BJ (cell line): ENCODE data around the gene COL19A1. TPM values are rescaled to one million over a fixed set of nuclear protein-coding genes. Genes with fewer than 3 reads are reported as not detected.

ENCODE experiments used
- CTCF ChIA-PET: fragments of 350-600 bp; formaldehyde crosslinking; extraction: SDS; loops from one replicate; lab custom pipeline; 2021; ENCODE audit warnings: antibody characterized with exemption, inconsistent platforms; lab: Yijun Ruan, JAX
- POLR2A ChIA-PET: fragments of 300-600 bp; sonication (Branson Sonifier 250); formaldehyde crosslinking; extraction: SDS; loops from one replicate; lab custom pipeline; 2021; ENCODE audit warnings: antibody characterized with exemption; lab: Charles Lee
- DNase-seq: peaks from one replicate; pipeline ENCODE4 v3.0.0-alpha.2; 2011; ENCODE audit warnings: low read depth
- H3K27me3 ChIP-seq: 2 replicates; pipeline ENCODE4 v1.6.0; 2011; ENCODE audit warnings: low read length; ENCODE audit not compliant: control insufficient read depth, insufficient read depth
- H3K36me3 ChIP-seq: 2 replicates; pipeline ENCODE4 v1.5.1; 2011; ENCODE audit warnings: low read length; ENCODE audit not compliant: control insufficient read depth, insufficient read depth
- H3K4me3 ChIP-seq: 2 replicates; pipeline ENCODE4 v1.5.1; 2011; ENCODE audit warnings: low read depth, mild to moderate bottlenecking, control low read depth, low read length
- CTCF ChIP-seq: IDR thresholded peaks from 2 replicates; pipeline ENCODE4 v1.5.1; 2011; ENCODE audit warnings: low read depth, mild to moderate bottlenecking, control low read depth, inconsistent platforms, low read length, moderate library complexity; ENCODE audit not compliant: insufficient read depth
- polyA plus RNA-seq: library from polyadenylated mRNA; depleted of rRNA; stranded (reverse); fragments of >200 nt; gene quantifications from 2 replicates; pipeline ENCODE4 v1.2.3, GENCODE V29; 2011

COL19A1 gene
- polyA plus RNA-seq, 1 experiment: 0.11 TPM

DNA sequence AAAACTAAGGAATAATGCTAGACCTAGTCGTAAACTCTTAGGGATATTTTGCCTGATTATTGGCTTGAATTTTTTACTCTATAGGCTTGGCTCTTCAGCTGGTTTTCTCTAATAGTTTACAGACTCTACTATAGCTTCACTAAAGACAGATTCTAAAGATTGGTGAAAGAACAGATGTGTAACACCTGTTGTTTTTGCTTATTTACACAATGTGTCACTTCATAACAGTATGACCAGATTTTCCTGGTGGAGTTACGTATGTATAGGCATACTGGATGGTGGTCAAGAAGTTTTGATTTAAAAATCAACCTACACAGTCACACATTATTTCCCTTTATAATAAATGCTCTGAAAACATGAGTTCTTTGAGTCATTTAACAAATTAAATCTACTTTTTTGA is 4.8 kb downstream of the COL19A1 start:
- TF ChIP-seq CTCF: no peak
- Histone ChIP-seq H3K36me3 (no peaks in the 10 kb centered on the region), H3K4me3 (no peak overlapping the region), H3K27me3 (peaks cover 14% of the 10 kb centered on the region)
- no peak for DNase-seq
- CTCF ChIA-PET: interaction anchor here (0.6 kb wide), 1 partner anchor 9 kb away, joined by 3 read pairs; no protein-coding TSS in a partner anchor
- POLR2A ChIA-PET: no interaction called here

GRCh38 chr6:69873291-69873690 is 6.9 kb downstream of the COL19A1 start:
- POLR2A ChIA-PET: interaction anchor here (0.7 kb wide), 1 partner anchor 76 kb away, joined by 5 read pairs; no protein-coding TSS in a partner anchor

DNA sequence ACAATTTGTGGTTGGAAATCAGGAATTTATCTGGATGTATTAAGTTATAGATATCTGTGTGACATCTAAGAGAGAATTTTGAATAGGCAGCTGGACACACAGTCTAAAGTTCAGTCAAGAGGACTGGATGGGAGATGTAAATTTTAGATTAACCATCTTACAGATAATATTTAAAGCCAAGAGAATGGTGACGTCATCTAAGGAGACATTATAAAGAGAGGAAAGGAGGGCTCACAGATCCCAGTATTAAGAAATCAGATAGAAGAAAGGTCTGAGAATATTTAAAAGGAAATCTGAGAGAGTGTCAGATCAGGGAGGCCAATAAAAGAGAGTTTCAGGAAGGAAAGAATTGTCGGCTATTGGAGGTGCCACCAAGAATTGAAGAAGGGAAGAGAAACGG is 9.4 kb downstream of the COL19A1 start:
- POLR2A ChIA-PET: no interaction called here
- DNase-seq: no peak
- Histone ChIP-seq H3K27me3 (no peaks in the 10 kb centered on the region; the same call in 1 of the 2 replicates), H3K4me3 (no peak overlapping the region), H3K36me3 (no peaks in the 10 kb centered on the region)
- CTCF ChIA-PET: no interaction called here
- no peak for TF ChIP-seq CTCF

More at GRCh38 chr6:69873291-69873690, 6.9 kb downstream of the COL19A1 start:
- TF ChIP-seq CTCF: no peak
- no peak for DNase-seq
- CTCF ChIA-PET: no interaction called here
- Histone ChIP-seq H3K4me3 (no peak overlapping the region), H3K36me3 (no peaks in the 10 kb centered on the region), H3K27me3 (peaks cover 4% of the 10 kb centered on the region; the same call in 1 of the 2 replicates)

DNA sequence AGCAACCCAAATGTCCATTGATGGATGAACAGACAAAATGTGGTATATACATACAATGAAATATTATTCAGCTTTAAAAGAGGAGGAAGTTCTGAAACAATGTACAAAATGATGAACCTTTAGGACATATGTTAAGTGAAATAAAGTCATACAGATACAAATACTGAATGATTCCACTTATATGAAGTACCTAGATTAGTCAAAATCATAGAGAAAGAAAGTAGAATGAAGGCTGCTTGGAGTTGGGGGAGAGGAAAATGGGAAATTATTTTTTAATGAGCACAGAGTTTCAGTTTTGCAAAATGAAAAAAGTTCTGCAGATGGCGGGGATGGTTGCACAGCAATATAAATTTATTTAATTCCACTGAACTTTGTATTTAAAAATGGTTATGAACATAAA is 12.4 kb downstream of the COL19A1 start:
- DNase-seq: no peak
- POLR2A ChIA-PET: no interaction called here
- Histone ChIP-seq H3K4me3 (no peak overlapping the region), H3K36me3 (no peaks in the 10 kb centered on the region), H3K27me3 (no peaks in the 10 kb centered on the region; the same call in 1 of the 2 replicates)
- CTCF ChIA-PET: no interaction called here
- no peak for TF ChIP-seq CTCF

DNA sequence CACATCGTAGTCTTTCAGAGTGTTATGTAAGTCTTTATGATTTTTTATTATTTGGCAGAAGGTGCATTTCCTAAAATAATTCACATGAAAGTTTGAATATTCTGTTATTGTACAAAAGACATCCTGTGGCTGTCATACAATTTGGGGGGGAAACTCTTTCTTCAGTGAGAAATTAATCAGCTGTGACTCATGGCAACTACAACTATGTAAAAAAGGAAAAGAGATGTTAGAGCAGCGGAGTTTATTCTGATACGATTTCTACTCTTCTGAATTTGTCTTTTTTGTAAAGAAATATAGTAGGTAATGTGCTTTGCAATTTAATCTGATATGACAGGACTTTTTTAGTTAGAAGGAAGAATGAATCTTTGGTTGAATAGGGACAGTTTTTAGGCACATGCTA is 14.2 kb downstream of the COL19A1 start:
- Histone ChIP-seq H3K27me3 (no peaks in the 10 kb centered on the region; the same call in 1 of the 2 replicates), H3K4me3 (no peak overlapping the region), H3K36me3 (no peaks in the 10 kb centered on the region)
- TF ChIP-seq CTCF: no peak
- DNase-seq: no peak
- POLR2A ChIA-PET: no interaction called here
- CTCF ChIA-PET: no interaction called here
